ENCODE results near the gene LAMC2.

DNA sequence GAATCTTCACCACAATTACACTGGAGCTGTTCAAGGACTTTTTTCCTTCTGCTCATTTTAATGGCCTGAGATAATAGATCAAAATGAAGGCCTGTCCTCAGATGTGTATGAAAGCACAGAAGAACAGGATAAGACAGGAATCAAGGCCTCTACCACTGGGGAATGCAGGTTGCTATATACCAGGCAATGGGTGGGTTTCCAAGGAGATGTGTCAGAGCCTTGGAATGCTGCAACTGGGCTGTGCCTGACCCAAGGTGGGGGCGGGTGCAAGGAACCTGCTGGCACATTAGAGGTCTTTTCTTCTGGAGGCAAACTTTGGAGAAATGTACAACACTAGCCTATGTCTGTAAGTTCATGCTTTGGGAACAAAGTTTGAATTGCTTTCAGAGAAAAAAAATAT, 21.7 kb upstream of the LAMC2 start:
- no peak for TF ChIP-seq POLR2A (IDR thresholded peaks at IDR 0.05; ENCODE audit: low read depth)
- TF ChIP-seq, protein P1, sequence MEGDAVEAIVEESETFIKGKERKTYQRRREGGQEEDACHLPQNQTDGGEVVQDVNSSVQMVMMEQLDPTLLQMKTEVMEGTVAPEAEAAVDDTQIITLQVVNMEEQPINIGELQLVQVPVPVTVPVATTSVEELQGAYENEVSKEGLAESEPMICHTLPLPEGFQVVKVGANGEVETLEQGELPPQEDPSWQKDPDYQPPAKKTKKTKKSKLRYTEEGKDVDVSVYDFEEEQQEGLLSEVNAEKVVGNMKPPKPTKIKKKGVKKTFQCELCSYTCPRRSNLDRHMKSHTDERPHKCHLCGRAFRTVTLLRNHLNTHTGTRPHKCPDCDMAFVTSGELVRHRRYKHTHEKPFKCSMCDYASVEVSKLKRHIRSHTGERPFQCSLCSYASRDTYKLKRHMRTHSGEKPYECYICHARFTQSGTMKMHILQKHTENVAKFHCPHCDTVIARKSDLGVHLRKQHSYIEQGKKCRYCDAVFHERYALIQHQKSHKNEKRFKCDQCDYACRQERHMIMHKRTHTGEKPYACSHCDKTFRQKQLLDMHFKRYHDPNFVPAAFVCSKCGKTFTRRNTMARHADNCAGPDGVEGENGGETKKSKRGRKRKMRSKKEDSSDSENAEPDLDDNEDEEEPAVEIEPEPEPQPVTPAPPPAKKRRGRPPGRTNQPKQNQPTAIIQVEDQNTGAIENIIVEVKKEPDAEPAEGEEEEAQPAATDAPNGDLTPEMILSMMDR (IDR thresholded peaks at IDR 0.05), result no peak
- TF ChIP-seq POLR2AphosphoS5 (IDR thresholded peaks at IDR 0.05), result no peak

All from esophagus muscularis mucosa (tissue), 3 donors.